H9 (cell line): ENCODE results near the gene TMEM106C. TPM values are rescaled to one million over a fixed set of nuclear protein-coding genes. Genes with fewer than 3 reads are reported as not detected.

Experiments used
- DNase-seq: peaks from one replicate; pipeline ENCODE4 v3.0.0-alpha.2; 2017
- H2AFZ ChIP-seq: one replicate; pipeline ENCODE4 v1.6.1; 2013; ENCODE audit warnings: mild to moderate bottlenecking, low read length, control low read depth, moderate library complexity
- H2AK5ac ChIP-seq: 2 replicates; pipeline ENCODE4 v1.6.1; 2013; ENCODE audit warnings: low read length, control low read depth, mixed read lengths; ENCODE audit not compliant: insufficient read length
- H2BK120ac ChIP-seq: one replicate; pipeline ENCODE4 v1.6.1; 2013; ENCODE audit warnings: low read depth, mild to moderate bottlenecking, low read length, control low read depth, inconsistent platforms; ENCODE audit not compliant: poor library complexity, severe bottlenecking
- H2BK12ac ChIP-seq: 2 replicates; pipeline ENCODE4 v1.6.1; 2013; ENCODE audit warnings: low read length, control low read depth, mixed read lengths, low read depth; ENCODE audit not compliant: insufficient read length
- H2BK15ac ChIP-seq: 2 replicates; pipeline ENCODE4 v1.6.1; 2013; ENCODE audit warnings: low read depth, low read length, control low read depth
- H2BK20ac ChIP-seq: one replicate; pipeline ENCODE4 v1.6.1; 2013; ENCODE audit warnings: low read depth, mild to moderate bottlenecking, low read length, control low read depth, inconsistent platforms; ENCODE audit not compliant: poor library complexity, severe bottlenecking
- H2BK5ac ChIP-seq: 2 replicates; pipeline ENCODE4 v1.6.1; 2013; ENCODE audit warnings: low read length, control low read depth, mixed read lengths; ENCODE audit not compliant: insufficient read length
- H3K14ac ChIP-seq: 2 replicates; pipeline ENCODE4 v1.6.1; 2013; ENCODE audit warnings: low read length, control low read depth; ENCODE audit not compliant: insufficient read depth
- H3K18ac ChIP-seq: 2 replicates; pipeline ENCODE4 v1.6.1; 2013; ENCODE audit warnings: low read depth, mild to moderate bottlenecking, mixed read lengths, low read length, control low read depth; ENCODE audit not compliant: insufficient read length
- H3K23ac ChIP-seq: 2 replicates; pipeline ENCODE4 v1.6.1; 2013; ENCODE audit warnings: low read length, control low read depth, mixed read lengths, low read depth; ENCODE audit not compliant: insufficient read length
- H3K23me2 ChIP-seq: 2 replicates; pipeline ENCODE4 v1.6.1; 2013; ENCODE audit warnings: low read depth, mild to moderate bottlenecking, mixed read lengths, low read length, control low read depth; ENCODE audit not compliant: insufficient read length, poor library complexity, severe bottlenecking
- H3K27ac ChIP-seq: 2 replicates; pipeline ENCODE4 v1.5.1; 2013; ENCODE audit warnings: low read length, control low read depth, mixed read lengths, low read depth; ENCODE audit not compliant: insufficient read length
- H3K27me3 ChIP-seq: 2 replicates; pipeline ENCODE4 v1.6.1; 2013; ENCODE audit warnings: low read length, control low read depth, inconsistent platforms; ENCODE audit not compliant: insufficient read depth
- H3K4ac ChIP-seq: 2 replicates; pipeline ENCODE4 v1.6.1; 2013; ENCODE audit warnings: low read depth, mild to moderate bottlenecking, control low read depth, inconsistent platforms, low read length, moderate library complexity
- H3K4me1 ChIP-seq: 2 replicates; pipeline ENCODE4 v1.6.1; 2013; ENCODE audit warnings: low read length, control low read depth, inconsistent platforms; ENCODE audit not compliant: insufficient read depth
- H3K4me2 ChIP-seq: 2 replicates; pipeline ENCODE4 v1.6.1; 2013; ENCODE audit warnings: low read length, control low read depth, mixed read lengths; ENCODE audit not compliant: insufficient read length, insufficient read depth
- H3K56ac ChIP-seq: 2 replicates; pipeline ENCODE4 v1.6.1; 2013; ENCODE audit warnings: low read depth, mild to moderate bottlenecking, mixed read lengths, low read length, control low read depth; ENCODE audit not compliant: insufficient read length
- H3K79me1 ChIP-seq: 2 replicates; pipeline ENCODE4 v1.6.1; 2013; ENCODE audit warnings: low read depth, mild to moderate bottlenecking, moderate library complexity, low read length, control low read depth, inconsistent platforms; ENCODE audit not compliant: insufficient read depth, poor library complexity, severe bottlenecking
- H3K79me2 ChIP-seq: 2 replicates; pipeline ENCODE4 v1.6.1; 2013; ENCODE audit warnings: low read length, control low read depth, inconsistent platforms; ENCODE audit not compliant: insufficient read depth
- H3K9ac ChIP-seq: 2 replicates; pipeline ENCODE4 v1.6.1; 2013; ENCODE audit warnings: low read length, control low read depth, mixed read lengths; ENCODE audit not compliant: insufficient read length; ENCODE audit errors: extremely low read depth
- H3K9me3 ChIP-seq: one replicate; pipeline ENCODE4 v1.6.1; 2013; ENCODE audit warnings: low read depth, low read length, inconsistent platforms; ENCODE audit not compliant: control insufficient read depth
- H3T11ph ChIP-seq: one replicate; pipeline ENCODE4 v1.6.1; 2013; ENCODE audit warnings: mild to moderate bottlenecking, low read length, control low read depth, inconsistent platforms
- H4K20me1 ChIP-seq: one replicate; pipeline ENCODE4 v1.6.1; 2013; ENCODE audit not compliant: control insufficient read depth, insufficient read length, insufficient read depth
- H4K5ac ChIP-seq: 2 replicates; pipeline ENCODE4 v1.6.1; 2013; ENCODE audit warnings: low read depth, mild to moderate bottlenecking, mixed read lengths, low read length, control low read depth; ENCODE audit not compliant: insufficient read length
- H4K8ac ChIP-seq: replicated peaks from 2 replicates; pipeline ENCODE4 v1.6.1; 2013; ENCODE audit warnings: low read length, control low read depth, mixed read lengths, low read depth; ENCODE audit not compliant: insufficient read length
- H4K91ac ChIP-seq: 2 replicates; pipeline ENCODE4 v1.6.1; 2013; ENCODE audit warnings: low read depth, mild to moderate bottlenecking, moderate library complexity, mixed read lengths, low read length, control low read depth; ENCODE audit not compliant: insufficient read length
- H3K27ac Mint-ChIP-seq, 3 experiments: 2 replicates in 2 of 3; 3 replicates in 1 of 3; pipeline ENCODE4 v1.8.0; 2020 to 2021; ENCODE audit warnings: mixed read lengths in 3 of 3, mild to moderate bottlenecking in 1 of 3, moderate library complexity in 1 of 3
- H3K27me3 Mint-ChIP-seq: 2 replicates; pipeline ENCODE4 v1.8.0; 2021; ENCODE audit warnings: low read depth, mild to moderate bottlenecking, moderate library complexity, mixed read lengths
- H3K36me3 Mint-ChIP-seq, 3 experiments: 2 replicates in 2 of 3; 3 replicates in 1 of 3; pipeline ENCODE4 v1.8.0; 2020 to 2021; ENCODE audit warnings: low read depth in 3 of 3, mixed read lengths in 3 of 3; ENCODE audit not compliant: insufficient read depth in 1 of 3
- H3K4me1 Mint-ChIP-seq, 2 experiments: 2 replicates each; pipeline ENCODE4 v1.8.0; 2020; ENCODE audit warnings: mixed read lengths in 2 of 2
- H3K4me3 Mint-ChIP-seq, 2 experiments: 2 replicates in 1 of 2; 3 replicates in 1 of 2; pipeline ENCODE4 v1.8.0; 2020 to 2021; ENCODE audit warnings: mild to moderate bottlenecking in 2 of 2, mixed read lengths in 2 of 2, moderate library complexity in 1 of 2
- H3K9me3 Mint-ChIP-seq, 2 experiments: 2 replicates in 1 of 2; 3 replicates in 1 of 2; pipeline ENCODE4 v1.8.0; 2020; ENCODE audit warnings: mild to moderate bottlenecking in 2 of 2, mixed read lengths in 2 of 2, moderate library complexity in 1 of 2
- CTCF ChIP-seq: fragments of 200-600 bp; sonication (generic); conservative IDR thresholded peaks from 3 replicates; pipeline ENCODE4 v1.8.0; 2021; ENCODE audit warnings: antibody characterized with exemption, mild to moderate bottlenecking
- WGBS: extraction: QIAGEN DNeasy Blood & Tissue Kit; methylation state at CpG from one replicate; pipeline ENCODE4 v1.1.7; 2013; ENCODE audit warnings: missing lambda C conversion rate, low lambda C conversion rate, mixed read lengths; ENCODE audit not compliant: insufficient read length; ENCODE audit errors: extremely low coverage; 5-methylcytosine and 5-hydroxymethylcytosine counted together
- total RNA-seq: library from RNA; stranded (reverse); gene quantifications from 2 replicates; pipeline ENCODE4 v1.2.1, GENCODE V29; 2021

The TMEM106C gene
- total RNA-seq, 1 experiment from 2014 or later, result 43.7 TPM

GRCh38 chr12:47987411-47988072 lies 24.1 kb downstream of the TMEM106C start:
- Histone ChIP-seq H3K79me2 (no peaks in the 10 kb centered on the region), H3K4me2 (no peak overlapping the region), H3K14ac (no peak overlapping the region; the same call in 1 of the 2 replicates), H3K4me1 (no peaks in the 10 kb centered on the region), H3K9ac (no peak overlapping the region), H3K18ac (no peak overlapping the region), H4K20me1 (no peaks in the 10 kb centered on the region), H2AFZ (no peak overlapping the region), H2BK120ac (no peak overlapping the region), H2AK5ac (no peak overlapping the region), H3K56ac (no peak overlapping the region), H3K27ac (no peak overlapping the region), H3K4ac (no peak overlapping the region), H2BK20ac (no peak overlapping the region), H3T11ph (no peak overlapping the region), H2BK5ac (no peak overlapping the region), H2BK15ac (no peak overlapping the region), H3K23ac (no peak overlapping the region), H3K23me2 (no peaks in the 10 kb centered on the region), H4K91ac (no peak overlapping the region), H3K9me3 (no peaks in the 10 kb centered on the region), H3K27me3 (no peaks in the 10 kb centered on the region; the same call in 1 of the 2 replicates), H2BK12ac (no peak overlapping the region), H4K8ac (no peak overlapping the region), H3K79me1 (no peaks in the 10 kb centered on the region), H4K5ac (no peak overlapping the region)
- Mint-ChIP-seq H3K4me3 (no peak overlapping the region), H3K36me3 (peaks cover 0 to 1% (median 0%) of the 10 kb centered on the region in 3 experiments; a peak in 1 of 7 replicates), H3K4me1 (peaks cover 13 to 18% of the 10 kb centered on the region in 2 experiments), H3K27me3 (peaks cover 90% of the 10 kb centered on the region), H3K27ac (no peak overlapping the region; a peak in 1 of 7 replicates), H3K9me3 (peaks cover 0 to 3% of the 10 kb centered on the region in 2 experiments; a peak in 1 of 5 replicates)
- DNase-seq, result no peak
- TF ChIP-seq CTCF, result no peak
- no CpG with 5 or more reads among the region's 14 CpGs for WGBS
